HG02642 (cell line): Measurements from ENCODE around the gene TTYH3.

Source experiments
- ATAC-seq: cut with Tn5 transposase; IDR thresholded peaks from one replicate; pipeline ENCODE4 v1.9.1; 2021; ENCODE audit warnings: mild to moderate bottlenecking; ENCODE audit not compliant: unreplicated experiment, poor library complexity

TTYH3 gene

GRCh38 chr7:2613931-2614600 is 17.7 kb upstream of the TTYH3 start:
- ATAC-seq = no peak

- ATAC-seq = no peak
Observed at GRCh38 chr7:2614631-2615330, 17.0 kb upstream of the TTYH3 start.

GRCh38 chr7:2616387-2617324 is 15.1 kb upstream of the TTYH3 start:
- no peak for ATAC-seq

- no peak for ATAC-seq
Observed at GRCh38 chr7:2617325-2617905, 14.4 kb upstream of the TTYH3 start.

- ATAC-seq = no peak
Observed at GRCh38 chr7:2619116-2619515, 12.7 kb upstream of the TTYH3 start.

- no peak for ATAC-seq
Observed at GRCh38 chr7:2621061-2621828, 10.5 kb upstream of the TTYH3 start.

- no peak for ATAC-seq
Observed at GRCh38 chr7:2621948-2622640, 9.7 kb upstream of the TTYH3 start.

GRCh38 chr7:2622869-2623697 is 8.7 kb upstream of the TTYH3 start:
- no peak for ATAC-seq

GRCh38 chr7:2623698-2624014 is 8.1 kb upstream of the TTYH3 start:
- no peak for ATAC-seq

GRCh38 chr7:2624293-2624886 is 7.4 kb upstream of the TTYH3 start:
- no peak for ATAC-seq

- ATAC-seq = no peak
Observed at GRCh38 chr7:2626498-2627117, 5.2 kb upstream of the TTYH3 start.

GRCh38 chr7:2627258-2628129 is 4.3 kb upstream of the TTYH3 start:
- no peak for ATAC-seq

GRCh38 chr7:2628130-2628482 is 3.7 kb upstream of the TTYH3 start:
- no peak for ATAC-seq

GRCh38 chr7:2628891-2629290 is 2.9 kb upstream of the TTYH3 start:
- no peak for ATAC-seq

GRCh38 chr7:2629746-2630681 is 1.8 kb upstream of the TTYH3 start:
- ATAC-seq = no peak
